Caco-2 (cell line): ENCODE results near the gene TP53BP2. TPM values are rescaled to one million over a fixed set of nuclear protein-coding genes. Genes with fewer than 3 reads are reported as not detected.

Source experiments
- BruUV-seq: library from RNA; stranded (reverse); fragments of 400-500 nt; replicated peaks from 2 replicates; lab custom pipeline; 2021; lab: Mats Ljungman, UMichigan
- CTCF ChIA-PET: fragments of 300-600 bp; sonication (Branson Sonifier 250); formaldehyde crosslinking; loops from one replicate; lab custom pipeline; 2022; ENCODE audit warnings: antibody characterized with exemption; lab: Charles Lee
- POLR2A ChIA-PET: fragments of 300-600 bp; sonication (Branson Sonifier 250); formaldehyde crosslinking; loops from one replicate; lab custom pipeline; 2022; ENCODE audit warnings: antibody characterized with exemption; lab: Charles Lee
- DNase-seq, 2 experiments: peaks; one replicate each; pipeline versions ENCODE4 v3.0.0 to v3.0.0-alpha.2; 2020 to 2022
- H3K27me3 ChIP-seq: replicated peaks from 2 replicates; pipeline ENCODE4 v1.6.0; 2011; ENCODE audit warnings: low read length; ENCODE audit not compliant: control insufficient read depth, insufficient read depth
- H3K36me3 ChIP-seq: 2 replicates; pipeline ENCODE4 v1.5.1; 2011; ENCODE audit warnings: low read length; ENCODE audit not compliant: control insufficient read depth, insufficient read depth
- H3K4me1 ChIP-seq: fragments of 250-450 bp; sonication (Bioruptor Pico); 2 replicates; pipeline ENCODE4 v1.5.1; 2020; ENCODE audit warnings: mild to moderate bottlenecking
- H3K4me3 ChIP-seq: 2 replicates; pipeline ENCODE4 v1.5.1; 2011; ENCODE audit warnings: low read depth, mild to moderate bottlenecking, control low read depth, low read length
- H3K9me3 ChIP-seq: fragments of 250-450 bp; sonication (Bioruptor Pico); 2 replicates; pipeline ENCODE4 v1.5.1; 2020; ENCODE audit warnings: mild to moderate bottlenecking, moderate library complexity
- H3K27ac Mint-ChIP-seq: one replicate; pipeline ENCODE4 v1.8.0; 2022; ENCODE audit warnings: mixed read lengths; ENCODE audit not compliant: unreplicated experiment
- H3K27me3 Mint-ChIP-seq: one replicate; pipeline ENCODE4 v1.8.0; 2022; ENCODE audit warnings: mixed read lengths; ENCODE audit not compliant: insufficient read depth, unreplicated experiment
- H3K36me3 Mint-ChIP-seq: one replicate; pipeline ENCODE4 v1.8.0; 2022; ENCODE audit warnings: mild to moderate bottlenecking, mixed read lengths; ENCODE audit not compliant: insufficient read depth, unreplicated experiment
- H3K4me1 Mint-ChIP-seq: one replicate; pipeline ENCODE4 v1.8.0; 2022; ENCODE audit warnings: low read depth, mixed read lengths; ENCODE audit not compliant: unreplicated experiment
- H3K4me3 Mint-ChIP-seq: one replicate; pipeline ENCODE4 v1.8.0; 2022; ENCODE audit warnings: mild to moderate bottlenecking, moderate library complexity, mixed read lengths; ENCODE audit not compliant: unreplicated experiment
- H3K9me3 Mint-ChIP-seq: one replicate; pipeline ENCODE4 v1.8.0; 2022; ENCODE audit warnings: mixed read lengths; ENCODE audit not compliant: unreplicated experiment
- CTCF ChIP-seq, 2 experiments: fragments of 200-600 bp in 1 of 2; IDR thresholded peaks; 1 replicate in 1 of 2; 2 replicates in 1 of 2; pipeline versions ENCODE4 v1.5.1 to v1.8.0; 2011 to 2022; ENCODE audit warnings: antibody characterized with exemption in 1 of 2, control low read depth in 1 of 2, inconsistent platforms in 1 of 2, low read depth in 1 of 2, low read length in 1 of 2, mild to moderate bottlenecking in 1 of 2, moderate library complexity in 1 of 2; ENCODE audit not compliant: insufficient read depth in 1 of 2, severe bottlenecking in 1 of 2, unreplicated experiment in 1 of 2
- intact Hi-C: fragments of 100-400 bp; cut with micrococcal nuclease; formaldehyde crosslinking; loops from one replicate; pipeline ENCODE4 v1.10.0; 2022; ENCODE audit not compliant: unreplicated experiment
- total RNA-seq: library from RNA; stranded (reverse); gene quantifications from 2 replicates; pipeline ENCODE4 v1.2.3, GENCODE V29; 2022

Gene TP53BP2
- total RNA-seq, 1 experiment from 2014 or later: 49.6 TPM

- intact Hi-C loops: no loop called here
- no peak for TF ChIP-seq CTCF (IDR thresholded peaks at IDR 0.05; ENCODE audit: insufficient read depth in 1 of 2, low read depth in 1 of 2, low read length in 1 of 2, severe bottlenecking in 1 of 2, unreplicated experiment in 1 of 2)
- Mint-ChIP-seq H3K27me3 (no peaks in the 10 kb centered on the region), H3K36me3 (peaks cover 77% of the 10 kb centered on the region), H3K27ac (no peak overlapping the region), H3K4me1 (no peaks in the 10 kb centered on the region), H3K9me3 (no peaks in the 10 kb centered on the region), H3K4me3 (no peak overlapping the region)
- H3K36me3 ChIP-seq: peaks cover 2% of the 10 kb centered on the region
- no peak overlapping the region for H3K4me3 ChIP-seq
- CTCF ChIA-PET: no interaction called here
- POLR2A ChIA-PET: no interaction called here
- H3K9me3 ChIP-seq: no peaks in the 10 kb centered on the region
- no peaks in the 10 kb centered on the region for H3K27me3 ChIP-seq
- no peak for DNase-seq
- H3K4me1 ChIP-seq: no peaks in the 10 kb centered on the region
- BruUV-seq: no TSS peak
Measured at GRCh38 chr1:223802032-223802431, 43.7 kb downstream of the TP53BP2 start.

- H3K4me1 ChIP-seq: peaks cover 18% of the 10 kb centered on the region
- TF ChIP-seq CTCF (IDR thresholded peaks at IDR 0.05; ENCODE audit: insufficient read depth in 1 of 2, low read depth in 1 of 2, low read length in 1 of 2, severe bottlenecking in 1 of 2, unreplicated experiment in 1 of 2): no peak
- POLR2A ChIA-PET: no interaction called here
- no peaks in the 10 kb centered on the region for H3K9me3 Mint-ChIP-seq
- H3K4me3 Mint-ChIP-seq: no peak overlapping the region
- no peaks in the 10 kb centered on the region for H3K9me3 ChIP-seq
- peaks cover 6% of the 10 kb centered on the region for H3K4me1 Mint-ChIP-seq
- no peaks in the 10 kb centered on the region for H3K36me3 ChIP-seq
- H3K36me3 Mint-ChIP-seq: peaks cover 70% of the 10 kb centered on the region
- H3K27ac Mint-ChIP-seq: no peak overlapping the region
- BruUV-seq: TSS peak; percentile 65
- intact Hi-C loops: no loop called here
- CTCF ChIA-PET: interaction anchor here (0.6 kb wide), 1 partner anchor 715 kb away, joined by 3 read pairs; no protein-coding TSS in a partner anchor
- H3K4me3 ChIP-seq: no peak overlapping the region
- H3K27me3 ChIP-seq: no peaks in the 10 kb centered on the region
- no peaks in the 10 kb centered on the region for H3K27me3 Mint-ChIP-seq
- DNase-seq: no peak
Measured at GRCh38 chr1:223796210-223796609, 49.5 kb downstream of the TP53BP2 start.

GRCh38 chr1:223794136-223794880 is 51.4 kb downstream of the TP53BP2 start:
- intact Hi-C loops: no loop called here
- H3K36me3 Mint-ChIP-seq: peaks cover 51% of the 10 kb centered on the region

More at GRCh38 chr1:223794136-223794880, 51.4 kb downstream of the TP53BP2 start:
- ChIA-PET POLR2A (no interaction called here), CTCF (no interaction called here)
- Histone ChIP-seq H3K4me3 (no peak overlapping the region), H3K4me1 (peaks cover 18% of the 10 kb centered on the region), H3K9me3 (no peaks in the 10 kb centered on the region), H3K36me3 (no peaks in the 10 kb centered on the region), H3K27me3 (no peaks in the 10 kb centered on the region)
- no TSS peak for BruUV-seq
- no peak overlapping the region for H3K27ac Mint-ChIP-seq
- no peak overlapping the region for H3K4me3 Mint-ChIP-seq
- TF ChIP-seq CTCF (IDR thresholded peaks at IDR 0.05; ENCODE audit: insufficient read depth in 1 of 2, low read depth in 1 of 2, low read length in 1 of 2, severe bottlenecking in 1 of 2, unreplicated experiment in 1 of 2): no peak
- DNase-seq: no peak
- H3K27me3 Mint-ChIP-seq: no peaks in the 10 kb centered on the region
- peaks cover 6% of the 10 kb centered on the region for H3K4me1 Mint-ChIP-seq
- H3K9me3 Mint-ChIP-seq: no peaks in the 10 kb centered on the region
